K562 (cell line): ENCODE data around the gene UBE2K.

Experiments used
- ELK1 ChIP-seq: sonication (generic); formaldehyde crosslinking; IDR thresholded peaks from 2 replicates; pipeline ENCODE4 v1.8.1; 2022; ENCODE audit warnings: missing genetic modification reagents
- GABPB1 ChIP-seq: sonication (generic); formaldehyde crosslinking; IDR thresholded peaks from 2 replicates; pipeline ENCODE4 v1.8.0; 2022; ENCODE audit warnings: mild to moderate bottlenecking, missing genetic modification reagents
- PREB ChIP-seq: sonication (generic); formaldehyde crosslinking; IDR thresholded peaks from 2 replicates; pipeline ENCODE4 v1.8.1; 2023; ENCODE audit warnings: mild to moderate bottlenecking, missing genetic modification reagents
- USF2 ChIP-seq: sonication (generic); formaldehyde crosslinking; IDR thresholded peaks from 2 replicates; pipeline ENCODE4 v1.5.0; 2020; ENCODE audit warnings: missing genetic modification reagents
- ZNF76 ChIP-seq: fragments of 250-450 bp; sonication (Bioruptor Pico); IDR thresholded peaks from 2 replicates; pipeline ENCODE4 v1.4.0; 2020; ENCODE audit warnings: mild to moderate bottlenecking, moderate library complexity, borderline replicate concordance

GRCh38 chr4:39667706-39668105 is 30.2 kb upstream of the UBE2K start:
- TF ChIP-seq ELK1 (CRISPR knock-in tag), result no peak
- no peak for TF ChIP-seq PREB
- no peak for TF ChIP-seq ZNF76 (CRISPR knock-in tag)
- TF ChIP-seq GABPB1 (CRISPR knock-in tag), result no peak
- TF ChIP-seq USF2 (CRISPR knock-in tag), result no peak
